A549 (cell line): ENCODE data around the gene LIMK2.

Source experiments
- EHMT2 ChIP-seq: fragments of 200-600 bp; sonication (generic); IDR thresholded peaks from 2 replicates; pipeline ENCODE4 v1.6.1; 2016; ENCODE audit warnings: antibody characterized with exemption, low read depth, mild to moderate bottlenecking, moderate library complexity
- JUNB ChIP-seq: fragments of >200 bp; sonication (Bioruptor Twin); formaldehyde crosslinking; IDR thresholded peaks from 2 replicates; pipeline ENCODE4 v1.6.1; 2016
- TF ChIP-seq, protein P1 (sequence below): fragments of >200 bp; sonication (Bioruptor Twin); formaldehyde crosslinking; IDR thresholded peaks from 3 replicates; pipeline ENCODE4 v1.5.1; 2016
- TF ChIP-seq, protein P2 (sequence below): IDR thresholded peaks from 2 replicates; pipeline ENCODE4 v1.6.1; 2012
- TF ChIP-seq, protein P3 (sequence below): IDR thresholded peaks from 2 replicates; pipeline ENCODE4 v1.6.1; 2012

DNA sequence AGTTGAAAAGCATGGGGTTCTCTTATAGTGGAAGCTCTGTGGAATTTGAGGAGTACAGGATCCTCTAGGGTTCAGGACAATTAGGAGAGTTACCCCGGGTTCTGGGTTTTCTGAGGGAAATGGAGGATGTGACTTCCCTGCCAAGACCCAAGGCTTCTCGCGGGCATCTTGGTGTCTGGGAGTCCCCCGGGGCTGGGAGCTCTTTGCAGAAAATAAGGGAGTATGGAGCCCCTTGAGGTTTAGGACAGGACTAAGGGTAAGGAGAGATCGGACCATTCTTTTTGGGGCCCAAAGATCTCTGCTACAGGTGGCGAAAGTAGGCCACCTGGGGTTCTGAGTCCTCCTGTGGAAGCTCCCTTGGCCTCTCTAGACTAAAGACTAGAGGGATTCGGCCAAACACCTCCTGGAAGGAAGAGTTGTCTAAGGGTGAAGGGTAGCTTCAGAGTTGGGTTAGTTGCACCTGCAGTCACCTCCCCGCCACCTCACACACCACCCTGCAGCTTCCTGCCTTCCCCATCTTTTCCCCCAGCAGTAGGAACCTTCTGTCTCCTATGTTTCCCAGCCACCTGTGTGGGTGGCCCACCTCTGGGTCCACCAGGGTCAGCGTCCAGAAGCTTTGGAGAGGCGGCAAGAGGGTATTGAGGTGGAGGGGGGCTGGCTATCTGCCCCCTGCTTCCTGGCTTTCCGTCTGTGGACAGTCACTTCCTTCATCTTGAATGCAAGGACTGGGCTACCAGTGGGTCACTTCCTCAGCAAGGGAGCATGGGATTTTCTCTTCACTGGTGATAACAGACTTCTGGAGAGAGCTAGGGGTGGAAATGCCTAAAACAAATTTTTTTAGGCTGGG is 908 bp downstream of the LIMK2 start:
- TF ChIP-seq, protein P1, sequence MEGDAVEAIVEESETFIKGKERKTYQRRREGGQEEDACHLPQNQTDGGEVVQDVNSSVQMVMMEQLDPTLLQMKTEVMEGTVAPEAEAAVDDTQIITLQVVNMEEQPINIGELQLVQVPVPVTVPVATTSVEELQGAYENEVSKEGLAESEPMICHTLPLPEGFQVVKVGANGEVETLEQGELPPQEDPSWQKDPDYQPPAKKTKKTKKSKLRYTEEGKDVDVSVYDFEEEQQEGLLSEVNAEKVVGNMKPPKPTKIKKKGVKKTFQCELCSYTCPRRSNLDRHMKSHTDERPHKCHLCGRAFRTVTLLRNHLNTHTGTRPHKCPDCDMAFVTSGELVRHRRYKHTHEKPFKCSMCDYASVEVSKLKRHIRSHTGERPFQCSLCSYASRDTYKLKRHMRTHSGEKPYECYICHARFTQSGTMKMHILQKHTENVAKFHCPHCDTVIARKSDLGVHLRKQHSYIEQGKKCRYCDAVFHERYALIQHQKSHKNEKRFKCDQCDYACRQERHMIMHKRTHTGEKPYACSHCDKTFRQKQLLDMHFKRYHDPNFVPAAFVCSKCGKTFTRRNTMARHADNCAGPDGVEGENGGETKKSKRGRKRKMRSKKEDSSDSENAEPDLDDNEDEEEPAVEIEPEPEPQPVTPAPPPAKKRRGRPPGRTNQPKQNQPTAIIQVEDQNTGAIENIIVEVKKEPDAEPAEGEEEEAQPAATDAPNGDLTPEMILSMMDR = no peak
- TF ChIP-seq EHMT2 (no peak), JUNB (no peak)
- TF ChIP-seq, protein P2, sequence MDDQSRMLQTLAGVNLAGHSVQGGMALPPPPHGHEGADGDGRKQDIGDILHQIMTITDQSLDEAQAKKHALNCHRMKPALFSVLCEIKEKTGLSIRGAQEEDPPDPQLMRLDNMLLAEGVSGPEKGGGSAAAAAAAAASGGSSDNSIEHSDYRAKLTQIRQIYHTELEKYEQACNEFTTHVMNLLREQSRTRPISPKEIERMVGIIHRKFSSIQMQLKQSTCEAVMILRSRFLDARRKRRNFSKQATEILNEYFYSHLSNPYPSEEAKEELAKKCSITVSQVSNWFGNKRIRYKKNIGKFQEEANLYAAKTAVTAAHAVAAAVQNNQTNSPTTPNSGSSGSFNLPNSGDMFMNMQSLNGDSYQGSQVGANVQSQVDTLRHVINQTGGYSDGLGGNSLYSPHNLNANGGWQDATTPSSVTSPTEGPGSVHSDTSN = no peak
- TF ChIP-seq, protein P3, sequence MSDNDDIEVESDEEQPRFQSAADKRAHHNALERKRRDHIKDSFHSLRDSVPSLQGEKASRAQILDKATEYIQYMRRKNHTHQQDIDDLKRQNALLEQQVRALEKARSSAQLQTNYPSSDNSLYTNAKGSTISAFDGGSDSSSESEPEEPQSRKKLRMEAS = no peak
